ENCODE data around the gene THAP2. TPM values are rescaled to one million over a fixed set of nuclear protein-coding genes. Genes with fewer than 3 reads are reported as not detected.

The THAP2 gene
- total RNA-seq, 1 donor from 2014 or later = 5.2 TPM

- Mint-ChIP-seq H3K9me3 (ENCODE audit: low read depth) (no peaks in the 10 kb centered on the region), H3K4me1 (ENCODE audit: low read depth) (peaks cover 5% of the 10 kb centered on the region)
Measured at GRCh38 chr12:71649401-71649800, 14.7 kb upstream of the THAP2 start.

GRCh38 chr12:71652656-71653055 lies 11.4 kb upstream of the THAP2 start:
- H3K4me1 Mint-ChIP-seq (ENCODE audit: low read depth) = peaks cover 29% of the 10 kb centered on the region
- H3K27ac Mint-ChIP-seq (ENCODE audit: unreplicated experiment) = no peak overlapping the region
- H3K4me3 Mint-ChIP-seq (ENCODE audit: unreplicated experiment) = no peak overlapping the region
- H3K36me3 Mint-ChIP-seq (ENCODE audit: low read depth) = peaks cover 23% of the 10 kb centered on the region
- no peaks in the 10 kb centered on the region for H3K9me3 Mint-ChIP-seq (ENCODE audit: low read depth)
- no peaks in the 10 kb centered on the region for H3K27me3 Mint-ChIP-seq (ENCODE audit: low read depth)
- no peak for TF ChIP-seq CTCF (IDR thresholded peaks at IDR 0.05)
- DNase-seq (ENCODE audit: low spot score) = no peak

More at GRCh38 chr12:71649401-71649800, 14.7 kb upstream of the THAP2 start:
- no peak for DNase-seq (ENCODE audit: low spot score)
- TF ChIP-seq CTCF (IDR thresholded peaks at IDR 0.05) = no peak
- Mint-ChIP-seq H3K4me3 (ENCODE audit: unreplicated experiment) (no peak overlapping the region), H3K27me3 (ENCODE audit: low read depth) (no peaks in the 10 kb centered on the region), H3K36me3 (ENCODE audit: low read depth) (peaks cover 14% of the 10 kb centered on the region), H3K27ac (ENCODE audit: unreplicated experiment) (no peak overlapping the region)

DNA sequence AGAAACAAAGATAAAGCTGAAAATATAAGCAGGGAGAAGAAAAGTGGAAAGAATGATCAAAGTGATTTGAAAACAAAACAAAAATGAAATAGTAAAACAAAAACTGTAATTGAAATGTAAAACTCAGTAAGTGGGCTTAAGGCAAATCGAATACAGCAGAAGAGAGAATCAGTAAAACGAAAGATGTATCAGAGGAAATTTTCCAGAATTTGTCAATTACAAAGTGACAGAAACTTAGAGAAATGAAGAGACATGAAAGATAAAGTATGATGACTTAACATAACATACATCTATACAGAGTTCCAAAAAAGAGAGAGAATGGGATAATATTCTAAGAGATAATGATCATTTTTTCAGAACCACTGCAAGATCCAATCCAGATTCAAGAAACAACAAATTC lies 11.0 kb upstream of the THAP2 start:
- no peak overlapping the region for H3K27ac Mint-ChIP-seq (ENCODE audit: unreplicated experiment)
- DNase-seq (ENCODE audit: low spot score) = no peak
- no peak for TF ChIP-seq CTCF (IDR thresholded peaks at IDR 0.05)
- H3K27me3 Mint-ChIP-seq (ENCODE audit: low read depth) = no peaks in the 10 kb centered on the region
- no peak overlapping the region for H3K4me3 Mint-ChIP-seq (ENCODE audit: unreplicated experiment)
- H3K4me1 Mint-ChIP-seq (ENCODE audit: low read depth) = peaks cover 29% of the 10 kb centered on the region
- H3K36me3 Mint-ChIP-seq (ENCODE audit: low read depth) = peaks cover 25% of the 10 kb centered on the region
- H3K9me3 Mint-ChIP-seq (ENCODE audit: low read depth) = no peaks in the 10 kb centered on the region

DNA sequence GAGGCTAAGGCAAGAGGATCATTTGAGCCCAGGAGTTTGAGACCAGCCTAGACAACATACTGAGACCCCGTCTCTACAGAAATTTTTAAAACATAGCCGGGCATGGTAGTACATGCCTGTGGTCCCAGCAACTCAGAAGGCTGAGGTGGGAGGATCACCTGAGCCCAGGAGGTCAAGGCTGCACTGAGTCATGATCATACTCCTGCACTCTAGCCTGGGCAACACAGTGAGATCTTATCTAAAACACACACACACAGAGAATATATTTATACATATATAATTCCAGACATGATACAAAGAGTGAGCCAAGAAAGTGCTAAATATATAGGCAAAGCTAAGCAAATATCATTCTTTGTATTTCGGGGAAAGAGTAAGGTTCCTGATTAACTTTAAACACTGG lies 9.9 kb upstream of the THAP2 start:
- H3K27ac Mint-ChIP-seq (ENCODE audit: unreplicated experiment) = no peak overlapping the region
- no peaks in the 10 kb centered on the region for H3K9me3 Mint-ChIP-seq (ENCODE audit: low read depth)
- peaks cover 35% of the 10 kb centered on the region for H3K4me1 Mint-ChIP-seq (ENCODE audit: low read depth)
- peaks cover 34% of the 10 kb centered on the region for H3K36me3 Mint-ChIP-seq (ENCODE audit: low read depth)
- no peak overlapping the region for H3K4me3 Mint-ChIP-seq (ENCODE audit: unreplicated experiment)
- no peaks in the 10 kb centered on the region for H3K27me3 Mint-ChIP-seq (ENCODE audit: low read depth)
- TF ChIP-seq CTCF (IDR thresholded peaks at IDR 0.05) = no peak
- DNase-seq (ENCODE audit: low spot score) = no peak

DNA sequence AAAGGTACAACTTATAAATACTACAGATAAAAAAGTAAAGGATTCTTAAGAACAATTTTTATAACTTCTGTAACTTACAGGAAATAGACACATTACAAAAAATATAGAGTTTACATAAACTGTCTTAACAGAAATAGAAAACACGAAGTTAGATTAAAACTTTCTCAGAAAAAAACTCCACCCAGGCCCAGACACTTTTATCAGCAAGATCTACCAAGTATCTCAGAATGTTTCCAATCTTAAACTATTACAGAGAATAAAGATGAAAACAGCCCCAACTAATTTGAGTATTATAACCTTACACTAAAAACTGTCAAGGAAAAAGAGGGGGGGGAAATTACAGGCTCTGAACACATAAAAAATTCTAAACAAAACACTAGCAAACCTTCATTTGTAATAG lies 8.6 kb upstream of the THAP2 start:
- no peaks in the 10 kb centered on the region for H3K9me3 Mint-ChIP-seq (ENCODE audit: low read depth)
- H3K4me1 Mint-ChIP-seq (ENCODE audit: low read depth) = peaks cover 39% of the 10 kb centered on the region
- H3K27me3 Mint-ChIP-seq (ENCODE audit: low read depth) = no peaks in the 10 kb centered on the region
- H3K4me3 Mint-ChIP-seq (ENCODE audit: unreplicated experiment) = no peak overlapping the region
- peaks cover 37% of the 10 kb centered on the region for H3K36me3 Mint-ChIP-seq (ENCODE audit: low read depth)
- no peak for TF ChIP-seq CTCF (IDR thresholded peaks at IDR 0.05)
- DNase-seq (ENCODE audit: low spot score) = no peak
- peak overlapping the region; percentile 42 for H3K27ac Mint-ChIP-seq (ENCODE audit: unreplicated experiment)
